Measurements from ENCODE around the gene FHIT.
"Not testable (repeated sequence)": the region's sequence is repeated elsewhere in the genome, so short reads cannot be mapped to it uniquely, and the experiment has no call there.

FHIT gene

DNA sequence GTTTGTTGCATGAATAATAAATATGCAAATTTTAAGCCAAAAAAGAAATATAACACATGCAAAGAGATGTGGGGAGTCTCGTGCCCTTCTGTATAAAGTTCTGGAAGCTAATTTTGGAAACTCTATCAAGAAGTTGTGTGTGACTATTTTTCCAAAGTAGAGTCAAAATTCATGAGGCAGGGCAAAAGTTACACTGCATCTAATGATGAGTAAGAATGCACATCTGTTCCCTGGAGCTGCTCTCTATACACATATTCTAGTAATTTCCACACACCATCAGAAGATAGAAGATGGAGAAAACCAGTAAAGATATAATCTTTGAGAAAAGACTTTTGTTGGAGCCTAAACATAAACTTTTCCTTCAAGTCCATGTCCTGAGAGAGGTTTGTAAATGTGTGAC is 199.6 kb downstream of the FHIT start:
- no peak for DNase-seq

DNA sequence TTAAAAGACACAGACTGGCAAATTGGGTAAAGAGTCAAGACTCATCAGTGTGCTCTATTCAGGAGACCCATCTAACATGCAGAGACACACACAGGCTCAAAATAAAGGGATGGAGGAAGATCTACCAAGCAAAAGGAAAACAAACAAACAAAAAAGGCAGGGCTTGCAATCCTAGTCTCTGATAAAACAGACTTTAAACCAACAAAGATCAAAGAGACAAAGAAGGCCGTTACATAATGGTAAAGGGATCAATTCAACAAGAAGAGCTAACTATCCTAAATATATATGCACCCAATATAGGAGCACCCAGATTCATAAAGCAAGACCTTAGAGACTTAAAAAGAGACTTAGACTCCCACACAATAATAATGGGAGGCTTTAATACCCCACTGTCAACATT is 206.1 kb downstream of the FHIT start:
- DNase-seq: not testable (repeated sequence)

DNA sequence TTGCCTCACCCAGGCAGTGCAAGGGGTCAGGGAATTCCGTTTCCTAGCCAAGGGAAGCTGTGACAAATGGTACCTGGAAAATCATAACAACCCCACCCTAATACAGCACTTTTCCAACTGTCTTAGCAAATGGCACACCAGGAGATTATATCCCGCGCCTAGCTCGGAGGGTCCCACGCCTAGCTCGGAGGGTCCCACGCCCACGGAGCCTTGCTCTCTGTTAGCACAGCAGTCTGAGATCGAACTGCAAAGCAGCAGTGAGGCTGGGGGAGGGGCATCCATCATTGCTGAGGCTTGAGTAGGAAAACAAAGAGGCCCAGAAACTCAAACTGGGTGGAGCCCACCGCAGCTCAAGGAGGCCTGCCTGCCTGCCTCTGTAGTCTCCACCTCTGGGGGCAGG is 208.1 kb downstream of the FHIT start:
- no peak for DNase-seq

DNA sequence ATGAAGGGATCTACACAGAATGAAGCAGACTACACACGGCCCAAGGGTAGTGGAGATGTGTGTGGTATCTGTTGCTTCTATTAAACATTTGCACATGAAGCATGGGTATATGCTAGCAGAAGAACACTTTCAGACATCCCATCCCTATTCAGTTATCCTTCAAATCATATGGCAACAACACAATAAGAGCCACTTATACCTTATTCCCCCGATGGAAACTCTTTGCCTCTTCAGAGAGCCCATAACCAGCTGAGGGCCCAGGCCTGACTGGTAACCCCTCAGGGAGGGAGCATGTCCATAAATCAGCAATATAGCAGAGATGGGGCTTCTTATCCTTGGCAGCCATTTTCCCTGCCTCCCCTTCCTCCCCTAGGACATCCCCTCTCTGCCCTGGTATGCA is 210.6 kb downstream of the FHIT start:
- DNase-seq: no peak

DNA sequence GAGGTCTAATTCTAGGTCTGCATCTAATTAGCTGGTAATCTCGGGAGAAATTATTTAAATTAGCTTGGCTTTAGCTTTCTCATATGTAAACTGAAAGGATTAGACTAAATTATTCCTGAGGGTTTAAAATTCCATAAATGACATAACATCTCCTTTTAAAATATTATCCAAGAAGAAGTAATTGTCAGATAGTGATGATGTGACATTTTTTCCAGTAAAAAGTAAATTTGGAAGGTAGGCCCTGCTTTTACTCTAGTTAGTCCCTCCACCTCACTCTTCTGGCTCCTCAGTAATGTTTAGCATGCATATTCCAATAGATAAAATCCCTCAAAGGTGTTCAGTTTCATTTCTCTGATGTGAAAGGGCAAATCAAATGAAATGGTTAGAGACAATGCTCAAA is 215.7 kb downstream of the FHIT start:
- DNase-seq: no peak

DNA sequence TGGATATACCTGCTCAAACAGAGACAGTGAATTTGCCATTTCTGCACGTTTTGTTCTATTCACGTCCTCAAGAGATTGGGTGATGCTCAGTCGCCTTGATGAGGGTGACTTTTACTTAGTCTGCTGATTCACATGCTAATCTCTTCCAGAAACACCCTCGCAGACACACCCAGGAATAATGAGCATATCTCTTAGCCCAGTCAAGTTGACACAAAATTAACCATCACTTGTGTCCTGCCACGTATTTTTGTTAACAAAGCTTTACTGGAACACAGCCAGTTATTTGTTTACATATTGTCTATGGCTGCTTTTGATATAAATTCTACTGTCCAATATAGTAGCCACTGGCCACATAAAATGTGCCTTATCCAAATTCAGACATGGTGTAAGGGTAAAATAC is 218.3 kb downstream of the FHIT start:
- DNase-seq: no peak

- no peak for DNase-seq
Measured at GRCh38 chr3:61031503-61031902, 219.7 kb downstream of the FHIT start.

- DNase-seq: no peak
Measured at GRCh38 chr3:61030469-61031035, 220.7 kb downstream of the FHIT start.

- DNase-seq: no peak
Measured at GRCh38 chr3:61029194-61029593, 222.1 kb downstream of the FHIT start.

DNA sequence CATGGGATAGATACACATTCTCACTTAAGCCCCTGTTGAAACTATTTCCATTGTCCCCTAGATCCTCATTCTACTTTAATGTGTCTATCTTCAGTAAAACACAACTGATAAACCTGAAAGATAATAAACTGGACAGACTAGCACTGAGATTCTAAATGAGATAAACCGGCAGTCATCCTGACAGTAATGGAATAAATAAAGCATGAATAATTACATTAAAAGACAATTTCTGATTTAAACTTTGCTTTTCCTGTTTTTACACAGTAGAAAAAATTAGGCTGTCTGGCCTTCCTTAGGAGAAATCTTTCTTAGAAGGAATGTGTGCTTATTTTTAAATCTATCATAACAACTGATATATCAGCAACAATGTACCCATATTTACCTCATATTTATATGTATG is 232.4 kb downstream of the FHIT start:
- no peak for DNase-seq

DNA sequence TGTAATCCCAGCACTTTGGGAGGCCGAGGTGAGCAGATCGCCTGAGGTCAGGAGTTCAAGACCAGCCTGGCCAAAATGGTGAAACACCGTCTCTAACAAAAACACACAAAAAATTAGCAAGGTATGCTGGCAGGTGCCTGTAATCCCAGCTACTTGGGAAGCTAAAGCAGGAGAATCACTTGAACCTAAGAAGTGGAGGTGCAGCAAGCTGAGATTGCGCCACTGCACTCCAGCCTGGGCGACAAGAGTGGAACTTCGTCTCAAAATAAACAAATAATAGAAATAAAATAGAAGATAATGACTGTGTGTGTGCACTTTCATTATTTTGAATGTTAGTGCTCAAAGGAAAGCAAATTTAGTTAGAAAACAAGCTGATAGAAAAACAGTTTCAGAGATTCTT is 234.2 kb downstream of the FHIT start:
- not testable (repeated sequence) for DNase-seq

GRCh38 chr3:61015859-61016258 is 235.4 kb downstream of the FHIT start:
- no peak for DNase-seq

DNA sequence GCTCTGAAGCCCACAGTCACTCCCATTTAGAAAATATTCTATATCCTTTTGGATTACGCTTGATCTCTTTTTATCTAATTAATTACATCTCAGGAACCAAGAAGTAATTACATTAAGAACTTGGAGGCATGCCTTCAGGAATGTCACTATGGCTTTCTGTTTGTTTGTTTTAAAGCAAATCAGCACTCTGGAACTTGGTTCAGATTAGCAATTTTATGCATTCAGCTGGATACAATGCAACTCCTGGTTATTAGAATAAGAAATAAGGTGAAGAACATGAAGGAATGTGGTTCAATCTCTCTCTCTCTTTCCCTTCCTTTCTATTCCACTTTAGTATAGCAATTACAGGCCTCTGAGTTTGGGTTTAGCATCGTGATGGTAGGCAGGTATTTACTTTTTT is 235.8 kb downstream of the FHIT start:
- DNase-seq: no peak

DNA sequence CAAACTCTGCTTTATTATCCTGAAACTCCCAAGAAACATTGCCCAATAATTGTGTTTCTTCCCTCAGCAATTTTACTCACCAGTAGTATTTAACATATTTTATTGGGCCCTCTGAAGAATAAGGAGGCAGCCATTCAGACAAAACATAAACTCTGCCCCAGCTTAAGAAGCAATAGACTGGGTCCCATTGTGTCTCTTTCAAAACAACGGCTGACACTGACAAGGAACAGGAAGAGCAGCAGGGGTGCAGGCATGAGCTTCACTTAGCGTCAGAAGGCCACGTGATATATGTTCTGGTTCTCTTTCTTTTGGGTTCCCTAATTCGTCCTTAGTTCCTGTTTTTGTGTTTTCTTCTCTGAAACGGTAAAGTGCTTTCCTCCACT is 242.3 kb downstream of the FHIT start:
- DNase-seq: no peak

GRCh38 chr3:61008153-61008997 is 242.9 kb downstream of the FHIT start:
- DNase-seq: no peak

- DNase-seq: no peak
Measured at GRCh38 chr3:61005591-61005990, 245.7 kb downstream of the FHIT start.

GRCh38 chr3:60998858-60999257 is 252.4 kb downstream of the FHIT start:
- no peak for DNase-seq

DNA sequence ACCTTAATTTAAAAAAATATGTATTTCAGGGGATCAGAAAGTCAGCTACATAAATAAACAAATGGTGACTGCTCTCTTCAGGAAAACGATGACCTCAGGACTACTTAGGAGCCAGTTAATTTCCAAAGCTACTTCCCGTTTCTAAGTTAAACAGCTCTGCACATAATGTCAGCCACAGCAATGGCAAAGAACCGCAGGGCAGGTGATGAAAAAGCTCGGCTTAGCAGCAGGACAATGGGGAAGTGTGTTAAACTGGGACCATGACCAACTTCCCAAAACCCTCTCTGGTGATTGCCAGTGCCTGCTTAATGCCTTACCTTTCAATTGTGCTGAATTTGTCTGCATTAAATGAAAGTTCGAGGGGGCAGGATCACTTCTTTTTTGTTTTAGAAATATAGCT is 258.9 kb downstream of the FHIT start:
- no peak for DNase-seq

DNA sequence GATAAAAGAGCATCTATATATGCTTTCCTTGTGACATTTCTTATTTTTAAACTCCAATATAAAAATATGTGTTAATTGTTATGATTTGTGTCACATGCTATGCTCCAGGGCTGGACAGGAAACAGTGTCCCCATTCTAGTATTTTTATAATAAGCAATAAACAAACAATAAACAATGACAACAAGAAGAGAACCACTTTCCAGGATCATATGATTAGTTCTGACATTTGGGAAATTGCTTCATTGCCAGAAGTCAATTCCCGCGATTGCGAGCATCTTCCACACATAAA is 260.9 kb downstream of the FHIT start:
- no peak for DNase-seq

DNA sequence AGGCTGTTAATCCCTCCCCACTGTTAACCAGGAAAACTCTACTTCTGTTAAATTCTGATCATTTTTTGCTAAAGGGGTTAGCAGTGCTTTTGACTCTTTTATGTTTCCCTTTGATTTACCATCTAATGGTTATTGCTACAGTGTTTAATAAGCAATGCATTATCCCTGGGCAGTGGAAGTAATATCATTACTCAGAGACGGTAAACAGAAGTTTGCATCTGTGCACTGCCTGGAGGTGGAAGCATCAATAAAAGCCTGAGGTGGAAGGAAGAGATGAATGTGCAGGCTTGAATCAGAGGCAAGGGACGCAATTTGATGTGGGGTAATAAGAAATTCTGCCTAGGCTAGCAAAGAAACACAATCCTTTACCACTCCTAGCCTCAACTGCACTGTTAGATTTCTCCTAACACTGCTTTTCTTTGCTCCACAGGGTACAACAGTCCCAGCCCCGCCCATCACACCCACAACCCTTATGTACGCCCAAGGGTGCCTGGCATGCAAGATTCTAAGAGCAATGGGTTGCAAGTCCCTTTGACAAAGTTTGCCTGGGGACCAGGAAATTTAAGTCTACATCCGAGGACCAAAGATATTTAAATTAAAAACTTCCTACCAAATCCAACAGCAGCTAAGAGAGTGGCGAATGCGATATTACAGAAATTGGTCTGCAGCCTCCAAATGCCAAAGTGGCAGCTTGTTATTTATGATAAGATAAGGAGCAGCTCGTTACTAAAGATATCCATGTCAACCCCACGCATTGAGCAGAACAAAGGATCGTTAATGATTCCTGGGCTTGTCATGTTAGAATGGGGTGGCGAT is 261.4 kb downstream of the FHIT start:
- DNase-seq: no peak

- not testable (repeated sequence) for DNase-seq
Measured at GRCh38 chr3:60987191-60987590, 264.1 kb downstream of the FHIT start.

GRCh38 chr3:60986552-60986951 is 264.7 kb downstream of the FHIT start:
- DNase-seq: no peak

- no peak for DNase-seq
Measured at GRCh38 chr3:60983906-60984305, 267.3 kb downstream of the FHIT start.

DNA sequence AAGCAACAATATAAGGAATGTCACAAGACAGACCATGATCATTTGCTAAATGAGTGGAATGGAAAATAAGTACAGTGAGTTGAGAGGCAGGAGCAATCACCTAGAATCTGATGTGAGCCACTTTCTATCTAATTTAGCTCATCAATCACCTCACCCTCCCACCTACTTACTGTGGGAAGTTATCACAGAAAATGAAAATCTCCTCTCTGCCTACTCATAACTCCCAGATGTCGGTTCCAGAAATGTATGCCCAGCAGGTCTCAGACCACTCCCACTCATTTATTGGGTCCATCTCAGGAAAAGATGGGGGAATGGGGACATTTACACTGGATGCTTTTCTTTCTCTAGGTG is 270.9 kb downstream of the FHIT start:
- DNase-seq: no peak
